ENCODE results near the gene NMUR1. TPM values are rescaled to one million over a fixed set of nuclear protein-coding genes. Genes with fewer than 3 reads are reported as not detected.
"Not testable (repeated sequence)": the region's sequence is repeated elsewhere in the genome, so short reads cannot be mapped to it uniquely, and the experiment has no call there.

NMUR1 gene
- total RNA-seq, 2 donors from 2014 or later = 0.07 to 0.29 TPM

DNA sequence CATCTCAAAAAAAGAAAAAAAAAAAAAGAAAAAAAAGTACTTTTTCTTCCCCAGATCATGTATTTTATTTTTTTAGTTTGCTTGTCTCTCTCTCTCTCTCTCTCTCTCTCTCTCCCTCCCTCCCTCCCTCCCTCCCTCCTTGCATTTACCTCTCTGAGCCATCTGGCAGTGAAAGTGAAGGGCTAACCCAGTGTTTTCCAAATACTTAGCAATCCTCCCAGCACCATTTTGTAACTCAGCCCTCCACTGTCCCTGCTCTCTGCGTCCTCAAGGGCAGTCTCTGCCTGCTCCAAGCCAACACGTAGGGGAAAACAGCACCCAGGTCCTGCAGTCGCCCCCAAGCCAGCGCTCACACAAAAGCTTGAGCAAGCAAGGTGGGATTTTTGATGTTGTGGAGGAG lies 42.9 kb upstream of the NMUR1 start:
- no peak overlapping the region for H3K4me3 ChIP-seq (ENCODE audit: low read length)
- H3K36me3 ChIP-seq (ENCODE audit: control insufficient read depth, insufficient read depth, low read length) = no peaks in the 10 kb centered on the region
- no peaks in the 10 kb centered on the region for H3K27me3 Mint-ChIP-seq (ENCODE audit: insufficient read depth)
- no peak overlapping the region for H3K4me3 Mint-ChIP-seq
- TF ChIP-seq, protein P1, sequence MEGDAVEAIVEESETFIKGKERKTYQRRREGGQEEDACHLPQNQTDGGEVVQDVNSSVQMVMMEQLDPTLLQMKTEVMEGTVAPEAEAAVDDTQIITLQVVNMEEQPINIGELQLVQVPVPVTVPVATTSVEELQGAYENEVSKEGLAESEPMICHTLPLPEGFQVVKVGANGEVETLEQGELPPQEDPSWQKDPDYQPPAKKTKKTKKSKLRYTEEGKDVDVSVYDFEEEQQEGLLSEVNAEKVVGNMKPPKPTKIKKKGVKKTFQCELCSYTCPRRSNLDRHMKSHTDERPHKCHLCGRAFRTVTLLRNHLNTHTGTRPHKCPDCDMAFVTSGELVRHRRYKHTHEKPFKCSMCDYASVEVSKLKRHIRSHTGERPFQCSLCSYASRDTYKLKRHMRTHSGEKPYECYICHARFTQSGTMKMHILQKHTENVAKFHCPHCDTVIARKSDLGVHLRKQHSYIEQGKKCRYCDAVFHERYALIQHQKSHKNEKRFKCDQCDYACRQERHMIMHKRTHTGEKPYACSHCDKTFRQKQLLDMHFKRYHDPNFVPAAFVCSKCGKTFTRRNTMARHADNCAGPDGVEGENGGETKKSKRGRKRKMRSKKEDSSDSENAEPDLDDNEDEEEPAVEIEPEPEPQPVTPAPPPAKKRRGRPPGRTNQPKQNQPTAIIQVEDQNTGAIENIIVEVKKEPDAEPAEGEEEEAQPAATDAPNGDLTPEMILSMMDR (conservative IDR thresholded peaks at IDR 0.05) = no peak
- H3K27ac Mint-ChIP-seq = peak overlapping the region; percentile 79
- DNase-seq = peak; percentile 67
- no peaks in the 10 kb centered on the region for H3K9me3 ChIP-seq (ENCODE audit: control insufficient read depth, low read length)
- no peaks in the 10 kb centered on the region for H3K36me3 Mint-ChIP-seq (ENCODE audit: low read depth)
- H3K27ac ChIP-seq (ENCODE audit: low read depth, low read length) = no peak overlapping the region
- peaks cover 3% of the 10 kb centered on the region for H3K4me1 ChIP-seq (ENCODE audit: control insufficient read depth, insufficient read depth, low read length)
- peaks cover 38% of the 10 kb centered on the region for H3K4me1 Mint-ChIP-seq
- H3K9ac ChIP-seq (ENCODE audit: extremely low read depth, low read length, poor library complexity, severe bottlenecking) = no peak overlapping the region
- 64 to 86% methylated on average over 2 to 4 of the region's 4 CpGs for WGBS, 2 experiments (ENCODE audit: insufficient coverage in 1 of 2, insufficient read length in 1 of 2)
- H3K27me3 ChIP-seq (ENCODE audit: control insufficient read depth, insufficient read depth, low read length, poor library complexity, severe bottlenecking) = no peaks in the 10 kb centered on the region
- peaks cover under 1% of the 10 kb centered on the region for H3K9me3 Mint-ChIP-seq

DNA sequence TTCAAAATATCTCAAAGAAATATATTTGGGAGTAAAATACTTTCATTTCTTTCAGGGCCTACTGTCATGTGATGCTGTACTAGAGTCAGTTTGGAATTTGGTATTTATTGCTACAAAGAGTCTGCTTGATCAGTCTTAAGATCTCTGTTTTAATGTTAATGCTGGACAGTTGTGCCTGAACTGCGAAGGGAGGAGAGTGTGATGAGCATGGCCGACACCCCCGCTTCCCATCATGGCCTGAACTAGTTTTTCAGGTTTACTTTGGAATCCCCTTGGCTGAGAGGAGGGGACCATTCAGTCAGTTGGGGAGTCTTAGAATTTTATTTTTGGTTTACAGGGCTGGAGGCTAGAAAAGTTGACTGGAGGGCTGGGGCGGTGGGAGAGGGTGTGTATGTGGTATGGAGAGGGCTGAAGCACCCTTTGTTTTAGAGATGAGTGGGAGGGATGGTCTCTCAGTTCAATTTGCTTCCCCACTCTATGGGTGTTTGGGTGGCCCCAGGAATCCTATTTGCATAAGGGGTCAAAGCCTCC lies 41.5 kb upstream of the NMUR1 start:
- no peaks in the 10 kb centered on the region for H3K27me3 Mint-ChIP-seq (ENCODE audit: insufficient read depth)
- Histone ChIP-seq H3K4me3 (ENCODE audit: low read length) (no peak overlapping the region), H3K4me1 (ENCODE audit: control insufficient read depth, insufficient read depth, low read length) (peaks cover 3% of the 10 kb centered on the region), H3K36me3 (ENCODE audit: control insufficient read depth, insufficient read depth, low read length) (no peaks in the 10 kb centered on the region), H3K9ac (ENCODE audit: extremely low read depth, low read length, poor library complexity, severe bottlenecking) (no peak overlapping the region), H3K9me3 (ENCODE audit: control insufficient read depth, low read length) (peaks cover 7% of the 10 kb centered on the region), H3K27ac (ENCODE audit: low read depth, low read length) (no peak overlapping the region), H3K27me3 (ENCODE audit: control insufficient read depth, insufficient read depth, low read length, poor library complexity, severe bottlenecking) (no peaks in the 10 kb centered on the region)
- H3K36me3 Mint-ChIP-seq (ENCODE audit: low read depth) = no peaks in the 10 kb centered on the region
- H3K4me3 Mint-ChIP-seq = no peak overlapping the region
- H3K9me3 Mint-ChIP-seq = peaks cover 12% of the 10 kb centered on the region
- TF ChIP-seq, protein P1 (conservative IDR thresholded peaks at IDR 0.05) = no peak
- H3K4me1 Mint-ChIP-seq = peaks cover 32% of the 10 kb centered on the region
- peak overlapping the region; percentile 92 for H3K27ac Mint-ChIP-seq
- WGBS, 2 experiments (ENCODE audit: insufficient coverage in 1 of 2, insufficient read length in 1 of 2) = 39 to 76% methylated on average over 2 to 4 of the region's 4 CpGs
- DNase-seq = peak; percentile 77

DNA sequence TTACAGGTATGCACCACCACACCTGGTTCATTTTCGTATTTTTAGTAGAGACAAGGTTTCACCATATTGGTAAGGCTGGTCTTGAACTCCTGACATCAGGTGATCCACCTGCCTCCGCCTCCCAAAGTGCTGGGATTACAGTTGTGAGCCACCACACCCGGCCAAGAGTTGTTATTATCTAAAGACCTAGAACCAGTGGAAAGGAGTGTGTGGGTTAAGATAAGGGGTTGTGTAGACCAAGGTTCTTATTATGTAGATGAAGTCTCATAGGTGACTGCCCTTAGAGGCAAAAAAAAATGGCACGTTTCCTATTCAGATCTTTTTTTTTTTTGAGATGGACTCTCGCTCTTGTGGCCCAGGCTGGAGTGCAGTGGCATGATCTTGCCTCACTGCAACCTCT lies 40.7 kb upstream of the NMUR1 start:
- DNase-seq; H3K27me3 Mint-ChIP-seq (ENCODE audit: insufficient read depth); H3K9me3 ChIP-seq (ENCODE audit: control insufficient read depth, low read length); H3K4me3 Mint-ChIP-seq; H3K27ac ChIP-seq (ENCODE audit: low read depth, low read length); H3K36me3 ChIP-seq (ENCODE audit: control insufficient read depth, insufficient read depth, low read length); H3K27me3 ChIP-seq (ENCODE audit: control insufficient read depth, insufficient read depth, low read length, poor library complexity, severe bottlenecking); H3K4me3 ChIP-seq (ENCODE audit: low read length); H3K4me1 ChIP-seq (ENCODE audit: control insufficient read depth, insufficient read depth, low read length); H3K27ac Mint-ChIP-seq; H3K36me3 Mint-ChIP-seq (ENCODE audit: low read depth); H3K9ac ChIP-seq (ENCODE audit: extremely low read depth, low read length, poor library complexity, severe bottlenecking): not testable (repeated sequence)
- Mint-ChIP-seq H3K9me3 (peaks cover 20% of the 10 kb centered on the region), H3K4me1 (peaks cover 27% of the 10 kb centered on the region)
- 91 to 94% methylated on average over 4 to 5 of the region's 5 CpGs for WGBS, 2 experiments (ENCODE audit: insufficient coverage in 1 of 2, insufficient read length in 1 of 2)

Measured in endodermal cell (in vitro differentiated cells).